ENCODE data around the gene FDPS.
"Not testable (repeated sequence)": the region's sequence is repeated elsewhere in the genome, so short reads cannot be mapped to it uniquely, and the experiment has no call there.

FDPS gene

GRCh38 chr1:155320661-155321617 lies 12.3 kb downstream of the FDPS start, which contains the start of gene RUSC1:
RUSC1 (plus strand) TSS chr1:155320894; CDS start chr1:155321774, 880 bp downstream.
- peak; percentile 77 to 82 for DNase-seq

DNA sequence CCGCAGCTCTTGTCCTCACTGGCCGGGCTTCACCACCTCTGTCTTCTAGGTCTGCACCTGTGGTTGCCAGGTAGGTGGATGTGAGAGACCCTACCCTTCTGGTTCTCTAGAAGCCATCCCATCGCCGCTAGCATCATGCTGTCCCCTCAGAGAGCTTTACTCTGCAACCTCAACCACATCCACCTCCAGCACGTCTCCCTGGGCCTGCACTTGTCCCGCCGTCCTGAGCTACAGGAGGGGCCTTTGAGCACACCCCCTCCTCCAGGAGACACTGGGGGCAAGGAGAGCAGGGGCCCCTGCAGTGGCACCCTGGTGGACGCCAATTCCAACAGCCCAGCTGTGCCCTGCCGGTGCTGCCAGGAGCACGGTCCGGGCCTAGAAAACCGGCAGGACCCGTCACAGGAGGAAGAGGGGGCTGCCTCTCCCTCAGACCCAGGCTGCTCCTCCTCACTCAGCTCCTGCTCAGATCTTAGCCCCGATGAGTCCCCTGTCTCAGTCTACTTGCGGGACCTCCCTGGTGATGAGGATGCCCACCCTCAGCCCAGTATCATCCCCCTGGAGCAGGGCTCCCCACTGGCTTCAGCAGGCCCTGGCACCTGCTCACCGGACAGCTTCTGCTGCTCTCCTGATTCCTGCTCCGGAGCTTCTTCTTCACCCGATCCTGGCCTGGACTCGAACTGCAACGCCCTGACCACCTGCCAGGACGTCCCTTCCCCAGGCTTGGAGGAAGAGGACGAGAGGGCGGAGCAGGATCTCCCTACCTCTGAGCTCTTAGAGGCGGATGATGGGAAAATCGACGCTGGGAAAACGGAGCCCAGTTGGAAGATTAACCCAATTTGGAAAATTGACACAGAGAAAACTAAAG lies 13.2 kb downstream of the FDPS start:
- DNase-seq: no peak

GRCh38 chr1:155322571-155322952 lies 13.9 kb downstream of the FDPS start:
- peak in 1 of 2 experiments; percentile 22 for DNase-seq

- peak; percentile 90 to 93 for DNase-seq
These were observed 14.5 kb downstream of the FDPS start for GRCh38 chr1:155322953-155323728.

- peak; percentile 86 to 90 for DNase-seq
These were observed 15.0 kb downstream of the FDPS start for GRCh38 chr1:155323729-155324036.

GRCh38 chr1:155324037-155324716 lies 15.5 kb downstream of the FDPS start:
- peak; percentile 95 to 97 for DNase-seq

GRCh38 chr1:155324717-155325602 lies 16.3 kb downstream of the FDPS start:
- DNase-seq: peak in 1 of 2 experiments; percentile 24

- no peak for DNase-seq
These were observed 16.9 kb downstream of the FDPS start for GRCh38 chr1:155325603-155325893.

DNA sequence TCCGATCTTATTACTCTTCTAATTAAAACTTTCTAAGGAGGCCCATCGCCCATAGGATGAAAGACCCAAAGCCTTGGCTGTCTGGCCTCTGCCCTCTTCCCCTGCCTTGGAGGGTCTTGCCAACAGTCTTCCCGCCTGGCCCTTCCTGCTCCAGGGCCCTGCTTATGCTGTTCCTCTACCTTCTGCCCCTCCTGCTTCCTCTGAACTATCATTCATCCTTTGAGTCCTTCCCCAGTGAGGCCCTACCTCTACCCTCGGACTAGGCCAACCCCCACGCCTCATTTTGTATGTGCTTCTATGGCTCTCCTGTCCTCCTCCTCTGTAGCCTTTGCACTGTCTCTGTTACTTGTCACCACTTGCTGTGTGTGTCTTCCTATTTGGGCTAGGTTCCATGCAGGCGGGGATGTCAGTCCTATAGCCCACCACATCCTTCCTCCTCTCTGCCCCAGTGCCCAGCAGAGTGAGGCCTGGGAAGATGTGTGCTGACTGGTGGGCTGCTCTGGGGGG lies 17.4 kb downstream of the FDPS start:
- DNase-seq: no peak

- DNase-seq: no peak
These were observed 18.0 kb downstream of the FDPS start for GRCh38 chr1:155326631-155327037.

DNA sequence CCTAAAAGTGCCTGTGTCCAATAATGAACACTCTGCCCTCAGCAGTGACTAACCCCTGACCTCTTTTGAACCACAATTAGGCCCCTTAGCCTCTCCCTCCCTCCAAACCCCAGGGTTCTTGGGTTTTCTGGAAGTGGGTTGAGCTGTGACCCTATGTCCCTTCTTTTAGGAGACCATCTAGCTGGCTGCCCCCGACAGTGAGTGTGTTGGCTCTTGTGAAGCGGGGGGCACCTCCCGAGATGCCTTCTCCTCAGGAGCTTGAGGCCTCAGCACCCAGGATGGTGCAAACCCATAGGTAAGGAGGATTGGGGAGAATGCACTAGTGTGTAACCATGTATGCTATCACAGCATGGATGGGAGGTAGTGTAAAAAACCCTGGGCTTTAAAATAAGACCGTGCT lies 19.3 kb downstream of the FDPS start:
- DNase-seq: no peak

DNA sequence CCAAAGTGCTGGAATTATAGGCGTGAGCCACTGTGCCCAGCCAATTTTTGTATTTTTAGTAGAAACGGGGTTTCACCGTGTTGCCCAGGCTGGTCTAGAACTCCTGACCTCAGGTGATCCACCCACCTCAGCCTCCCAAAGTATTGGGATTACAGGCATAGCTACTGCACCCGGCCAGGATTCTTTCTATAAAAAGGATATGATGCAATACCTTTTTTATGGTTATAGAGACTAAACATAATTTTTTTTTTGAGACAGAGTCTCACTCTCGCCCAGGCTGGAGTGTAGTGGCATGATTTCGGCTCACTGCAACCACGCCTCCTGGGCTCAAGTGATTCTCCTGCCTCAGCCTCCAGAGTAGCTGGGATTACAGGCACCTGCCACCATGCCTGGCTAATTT lies 20.2 kb downstream of the FDPS start:
- DNase-seq: not testable (repeated sequence)

- no peak for DNase-seq
These were observed 21.4 kb downstream of the FDPS start for GRCh38 chr1:155329980-155330598.

GRCh38 chr1:155334962-155335361 lies 26.3 kb downstream of the FDPS start:
- no peak for DNase-seq

DNA sequence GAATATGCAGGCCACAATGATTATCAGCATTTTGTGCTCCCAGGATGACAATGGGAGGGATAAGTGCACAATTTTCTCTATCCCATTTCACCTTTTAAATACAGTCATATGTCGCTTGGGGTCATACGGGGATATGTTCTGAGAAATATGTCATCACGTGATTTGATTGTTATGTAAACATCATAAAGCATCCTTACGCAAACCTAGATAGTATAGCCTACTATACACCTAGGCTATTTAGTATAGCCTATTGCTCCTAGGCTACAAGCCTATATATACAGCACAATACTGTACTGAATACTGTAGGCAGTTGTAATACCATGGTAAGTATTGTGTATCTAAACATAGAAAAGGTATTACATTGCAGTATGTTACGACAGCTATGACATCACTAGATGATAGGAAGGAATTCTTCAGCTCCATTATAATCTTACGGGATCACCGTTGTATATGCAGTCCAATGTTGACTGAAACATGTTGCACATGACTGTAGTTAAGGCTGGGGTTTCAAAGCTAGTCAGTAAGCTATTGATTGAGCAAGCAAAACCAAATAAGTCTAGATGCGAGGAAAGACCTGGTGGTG lies 30.9 kb downstream of the FDPS start:
- DNase-seq: no peak

DNA sequence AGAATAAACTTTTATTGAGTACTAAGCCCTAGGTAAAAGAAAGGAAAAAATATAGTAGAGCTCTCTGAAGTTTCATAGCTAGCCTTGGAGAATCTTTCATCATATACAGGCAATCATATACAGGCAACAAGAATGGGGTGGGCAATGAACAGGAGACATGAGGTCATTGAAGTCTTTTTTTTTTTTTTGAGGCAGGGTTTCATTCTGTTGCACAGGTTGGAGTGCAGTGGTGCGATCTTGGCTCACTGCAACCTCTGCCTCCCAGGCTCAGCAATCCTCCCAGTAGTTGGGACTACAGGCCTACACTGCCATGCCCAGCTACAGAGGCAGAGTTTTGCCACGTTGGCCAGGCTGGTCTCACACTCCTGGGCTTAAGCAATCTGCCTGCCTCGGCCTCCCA lies 34.2 kb downstream of the FDPS start:
- DNase-seq: no peak

GRCh38 chr1:155352631-155353030 lies 44.0 kb downstream of the FDPS start:
- no peak for DNase-seq

DNA sequence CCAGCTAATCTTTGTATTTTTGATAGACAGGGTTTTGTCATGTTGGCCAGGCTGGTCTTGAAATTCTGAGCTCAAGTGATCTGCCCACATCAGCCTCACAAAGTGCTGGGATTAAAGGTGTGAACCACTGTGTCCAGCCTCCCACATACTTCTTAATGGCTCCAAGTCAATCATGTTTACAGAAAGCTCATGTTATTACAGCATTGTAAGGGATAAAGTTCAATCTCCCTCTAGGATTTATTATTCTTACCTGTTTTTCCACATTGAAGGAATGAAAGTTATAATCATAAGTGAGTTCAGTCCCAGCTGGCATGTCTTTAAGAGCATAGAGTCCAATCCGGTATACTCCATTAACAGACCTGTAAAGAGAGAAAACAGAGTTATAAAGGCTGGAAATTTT lies 51.4 kb downstream of the FDPS start:
- DNase-seq: no peak
